Glomerular visceral epithelial cell (primary cell): ENCODE results near the gene GRIK2.

Experiments
- DNase-seq: peaks from one replicate; pipeline ENCODE4 v3.0.0-alpha.2; 2016; ENCODE audit errors: extremely low spot score

Gene GRIK2

DNA sequence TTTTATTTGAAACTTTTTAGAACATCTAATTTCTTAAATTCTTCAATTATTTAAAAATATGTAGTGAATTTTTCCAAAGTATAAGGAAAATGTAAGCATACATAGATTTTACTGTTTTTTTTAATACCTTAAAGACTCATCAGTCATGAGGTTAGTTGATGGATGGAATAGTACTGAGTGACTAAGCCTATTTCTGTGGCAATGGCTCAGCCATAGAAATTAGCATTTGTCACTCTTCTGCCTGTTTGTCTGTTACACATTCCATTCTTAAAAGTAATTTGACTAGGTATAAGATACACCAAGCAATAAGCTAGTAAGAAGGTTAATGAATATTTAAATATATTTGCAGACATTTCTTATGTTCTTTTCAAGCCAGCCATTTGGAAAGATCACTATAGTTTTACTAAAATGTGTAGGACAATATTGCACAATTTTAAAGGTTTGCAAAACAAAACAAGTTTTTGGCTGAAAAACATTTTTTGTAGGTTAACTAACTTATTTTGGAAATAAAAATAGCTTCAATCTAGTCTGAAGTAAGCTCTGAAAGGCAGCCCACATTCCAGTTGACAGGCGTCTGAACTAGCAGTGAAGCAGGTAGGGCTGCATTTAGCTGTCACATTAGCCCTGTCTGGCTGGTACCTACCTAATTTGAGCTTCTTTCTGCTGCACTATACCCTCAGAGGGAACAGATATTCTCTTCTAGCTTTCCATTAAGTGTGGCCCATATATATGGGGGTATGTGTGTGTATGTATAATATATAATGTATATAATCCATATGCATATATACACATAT is 385.7 kb downstream of the GRIK2 start:
- peak; percentile 21 for DNase-seq

DNA sequence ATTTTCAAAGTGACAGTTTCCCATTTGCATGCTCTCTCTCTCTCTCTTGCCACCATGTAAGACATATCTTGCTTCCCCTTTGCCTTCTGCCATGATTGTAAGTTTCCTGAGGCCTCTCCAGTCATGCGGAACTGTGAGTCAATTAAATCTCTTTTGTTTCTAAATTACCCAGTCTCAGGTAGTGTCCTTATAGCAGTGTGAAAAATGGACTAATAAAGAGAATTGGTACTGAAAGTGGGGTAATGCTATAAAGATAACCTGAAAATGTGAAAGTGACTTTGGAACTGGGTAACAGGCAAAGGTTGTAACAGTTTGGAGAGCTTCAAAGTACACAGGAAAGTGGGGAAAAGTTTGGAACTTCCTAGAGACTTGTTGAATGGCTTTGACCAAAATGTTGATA is 389.8 kb downstream of the GRIK2 start:
- DNase-seq = no peak

DNA sequence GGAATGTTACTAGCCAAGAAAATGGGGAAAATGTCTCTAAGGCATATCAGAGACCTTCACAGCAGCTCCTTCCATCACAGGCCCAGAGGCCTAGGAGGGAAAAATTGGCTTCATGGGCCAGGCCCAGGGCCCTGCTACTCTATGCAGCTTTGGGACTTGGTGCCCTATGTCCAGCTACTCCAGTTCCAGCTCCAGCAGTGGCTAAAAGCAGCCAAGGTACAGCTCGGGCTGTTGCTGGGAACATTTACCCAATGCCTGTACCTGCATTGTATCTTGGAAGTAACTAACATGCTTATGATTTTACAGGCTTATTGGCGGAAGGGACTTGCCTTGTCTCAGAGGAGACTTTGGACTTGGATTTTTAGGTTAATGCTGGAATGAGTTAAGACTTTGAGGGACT is 390.6 kb downstream of the GRIK2 start:
- no peak for DNase-seq

DNA sequence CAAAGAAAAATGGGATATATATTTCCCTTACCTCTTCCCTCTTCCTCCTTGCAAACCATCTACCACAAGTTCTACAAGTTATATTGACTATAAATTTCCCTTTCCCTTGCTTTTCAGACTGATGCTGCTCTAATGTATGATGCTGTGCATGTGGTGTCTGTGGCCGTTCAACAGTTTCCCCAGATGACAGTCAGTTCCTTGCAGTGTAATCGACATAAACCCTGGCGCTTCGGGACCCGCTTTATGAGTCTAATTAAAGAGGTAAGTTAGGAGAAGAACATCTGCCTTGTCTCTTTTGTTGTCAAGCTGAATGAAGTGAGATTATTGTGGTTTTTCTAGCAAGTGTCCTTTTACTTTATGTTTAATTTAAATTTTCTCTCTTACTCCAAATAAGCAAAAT is 406.0 kb downstream of the GRIK2 start:
- DNase-seq = no peak

- DNase-seq = no peak
These were observed 407.1 kb downstream of the GRIK2 start for GRCh38 chr6:101800598-101800997.

GRCh38 chr6:101803136-101803535 is 409.6 kb downstream of the GRIK2 start:
- DNase-seq = no peak

DNA sequence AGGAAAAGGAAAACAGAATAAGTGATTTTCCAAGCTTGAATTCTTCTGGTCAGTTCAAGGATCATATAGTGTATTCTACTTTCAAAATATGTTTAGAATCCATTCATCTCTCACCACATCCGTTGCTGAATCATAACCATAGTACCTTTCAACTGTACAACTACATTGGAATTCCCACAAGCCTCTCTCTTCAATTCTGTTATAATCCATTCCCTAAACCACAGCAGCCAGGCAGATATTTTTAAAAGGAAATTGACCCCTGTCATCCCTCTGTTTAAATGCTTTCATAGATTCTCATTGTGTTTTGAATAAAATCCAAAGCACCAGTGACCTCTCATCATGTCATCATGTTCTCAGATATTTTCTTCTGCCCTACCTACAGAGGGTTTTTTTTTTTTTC is 412.7 kb downstream of the GRIK2 start:
- DNase-seq = peak; percentile 83

DNA sequence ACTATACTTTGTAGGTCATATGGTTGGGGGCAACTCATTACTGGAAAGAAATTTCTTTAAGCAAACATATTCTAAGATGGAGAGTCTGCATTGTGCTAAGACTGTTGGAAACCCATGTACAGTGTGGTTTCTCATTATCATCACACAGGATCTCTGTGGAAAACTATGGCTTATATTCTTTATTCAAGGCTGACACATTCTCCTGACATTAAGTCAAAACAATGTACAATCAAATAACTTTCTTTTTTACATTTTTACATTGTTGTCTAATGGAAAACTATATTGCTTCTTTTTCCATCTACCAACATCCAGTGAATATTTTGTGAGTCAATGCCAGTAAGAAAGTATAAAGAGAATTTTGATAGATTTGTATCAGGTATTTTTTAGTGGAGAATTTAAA is 417.6 kb downstream of the GRIK2 start:
- no peak for DNase-seq

DNA sequence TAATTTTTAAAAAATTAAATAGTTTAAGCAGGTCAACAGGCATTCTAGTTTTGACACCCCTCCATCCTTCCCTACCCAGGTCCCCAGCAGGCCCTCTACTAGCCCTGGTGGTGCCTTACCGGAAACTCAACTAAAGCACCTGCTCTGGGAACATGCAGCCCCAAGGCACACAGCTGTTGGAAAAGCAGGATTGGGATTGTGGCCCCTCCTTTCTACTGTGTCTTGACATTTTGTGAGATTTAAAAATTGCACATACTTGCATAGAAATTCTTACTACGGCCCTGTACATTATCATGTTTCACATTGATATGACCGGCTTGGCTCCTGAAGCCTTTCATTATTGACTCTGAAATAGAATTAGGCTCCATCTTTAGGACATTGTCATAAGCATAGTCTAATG is 423.2 kb downstream of the GRIK2 start:
- DNase-seq = no peak

DNA sequence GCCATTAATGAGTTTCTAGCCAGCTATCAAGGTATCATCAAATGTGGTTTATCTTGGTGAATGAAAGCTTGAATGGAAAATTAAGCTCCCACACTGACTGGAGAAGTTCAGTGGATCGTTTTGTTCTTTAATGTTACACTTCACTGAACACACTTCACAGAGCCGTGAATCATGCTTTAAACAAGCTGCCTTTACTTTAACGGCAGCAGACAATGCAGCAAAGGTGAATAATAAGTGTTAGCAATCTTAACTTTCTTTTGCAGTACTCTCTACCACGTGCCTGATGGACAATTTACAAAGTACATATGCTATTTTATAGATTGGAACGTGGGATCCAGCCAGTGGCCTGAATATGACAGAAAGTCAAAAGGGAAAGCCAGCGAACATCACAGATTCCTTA is 424.5 kb downstream of the GRIK2 start:
- peak; percentile 42 for DNase-seq

DNA sequence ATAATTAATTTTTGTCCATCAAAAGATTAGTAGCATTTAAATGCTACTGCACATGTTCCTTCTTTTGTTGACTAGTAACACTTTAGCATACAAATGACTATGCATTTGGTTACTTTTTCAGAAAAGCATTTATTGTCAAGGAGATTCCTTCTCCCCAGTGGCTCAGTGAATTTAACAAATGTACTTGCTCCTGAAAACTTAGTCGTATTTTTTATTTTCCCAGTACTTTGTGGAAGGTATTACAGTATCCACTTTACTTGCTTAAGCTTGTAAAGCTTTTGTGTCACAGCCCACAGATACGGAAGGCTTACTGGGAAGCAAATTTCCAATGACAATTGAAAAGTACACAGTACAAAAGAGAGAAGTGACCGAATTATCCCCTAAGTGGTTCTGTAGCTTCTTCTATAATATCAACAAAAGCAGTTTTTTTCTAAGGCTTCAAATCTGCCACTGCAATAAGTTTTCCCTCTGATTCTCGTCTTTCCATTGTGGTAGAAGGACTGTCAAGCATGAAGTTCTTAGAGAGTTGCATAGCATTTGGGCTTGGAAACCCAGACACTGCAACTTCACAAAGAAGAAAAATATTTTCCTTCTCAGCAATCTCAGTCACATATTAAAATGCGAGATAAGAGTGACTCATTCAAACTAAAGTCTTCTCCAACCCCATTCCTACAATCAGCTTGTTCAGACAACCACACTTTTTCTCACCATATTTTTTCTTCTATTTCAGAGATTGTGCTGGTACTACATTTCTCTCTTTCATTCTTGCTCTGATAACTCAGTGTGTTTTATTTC is 431.2 kb downstream of the GRIK2 start:
- no peak for DNase-seq

DNA sequence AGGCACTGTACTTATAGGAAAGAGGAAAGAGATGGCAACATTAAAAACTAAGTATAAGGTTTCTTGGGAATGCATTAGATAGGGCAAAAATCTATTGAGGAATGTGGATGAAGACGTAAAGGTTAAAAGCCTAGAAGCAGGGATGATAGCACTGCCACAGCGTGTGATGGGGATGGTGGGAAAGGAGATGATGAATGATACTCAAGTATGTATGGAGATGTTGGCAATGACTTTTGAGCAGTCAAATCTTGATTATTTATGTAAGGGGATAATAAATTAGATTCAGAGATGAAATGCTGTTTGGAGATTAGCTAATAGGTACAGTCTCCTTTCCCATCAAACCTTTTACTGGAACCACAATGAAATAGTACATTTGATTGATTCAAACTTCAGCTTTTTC is 432.8 kb downstream of the GRIK2 start:
- no peak for DNase-seq

GRCh38 chr6:101826678-101827077 is 433.2 kb downstream of the GRIK2 start:
- no peak for DNase-seq

DNA sequence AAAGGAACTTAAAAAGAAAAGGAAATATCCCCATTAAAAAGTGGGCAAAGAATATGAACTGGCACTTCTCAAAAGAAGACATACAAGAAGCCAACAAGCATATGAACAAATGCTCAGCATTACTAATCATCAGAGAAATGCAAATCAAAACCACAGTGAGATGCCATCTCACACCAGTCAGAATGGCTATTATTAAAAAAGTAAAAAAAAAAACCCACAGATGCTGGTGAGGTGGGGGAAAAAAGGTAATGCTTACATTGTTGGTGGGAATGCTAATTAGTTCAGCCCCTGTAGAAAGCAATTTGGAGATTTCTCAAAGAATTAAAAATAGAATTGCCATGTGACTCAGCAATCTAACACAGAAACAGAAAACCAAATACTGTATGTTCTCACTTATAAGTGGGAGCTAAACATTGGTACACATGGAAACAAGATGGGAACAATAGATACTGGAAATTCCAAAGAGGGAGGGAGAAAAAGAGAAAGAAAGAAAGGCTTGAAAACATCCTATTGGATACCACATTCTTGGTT is 437.1 kb downstream of the GRIK2 start:
- DNase-seq = peak; percentile 50

GRCh38 chr6:101832371-101832770 is 438.9 kb downstream of the GRIK2 start:
- DNase-seq = no peak

DNA sequence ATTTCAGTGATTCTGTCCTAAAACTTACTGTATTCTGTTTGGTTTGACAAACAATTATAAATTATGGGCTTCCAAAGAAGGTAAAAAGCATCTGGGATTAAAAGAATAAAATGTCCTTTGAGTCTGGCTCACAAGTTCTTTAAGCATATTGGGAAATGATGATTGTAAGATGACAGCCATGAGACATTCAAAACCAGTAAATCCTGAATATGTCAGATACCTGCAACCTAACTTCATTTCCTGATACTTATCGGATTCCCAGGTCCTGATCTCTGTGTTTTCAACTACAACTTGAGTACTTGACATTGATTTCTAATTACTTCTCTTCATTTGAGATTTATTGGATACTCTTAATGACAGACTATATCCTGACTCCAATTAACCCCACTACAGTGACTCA is 446.6 kb downstream of the GRIK2 start:
- DNase-seq = no peak

- no peak for DNase-seq
These were observed 451.7 kb downstream of the GRIK2 start for GRCh38 chr6:101845172-101845571.

DNA sequence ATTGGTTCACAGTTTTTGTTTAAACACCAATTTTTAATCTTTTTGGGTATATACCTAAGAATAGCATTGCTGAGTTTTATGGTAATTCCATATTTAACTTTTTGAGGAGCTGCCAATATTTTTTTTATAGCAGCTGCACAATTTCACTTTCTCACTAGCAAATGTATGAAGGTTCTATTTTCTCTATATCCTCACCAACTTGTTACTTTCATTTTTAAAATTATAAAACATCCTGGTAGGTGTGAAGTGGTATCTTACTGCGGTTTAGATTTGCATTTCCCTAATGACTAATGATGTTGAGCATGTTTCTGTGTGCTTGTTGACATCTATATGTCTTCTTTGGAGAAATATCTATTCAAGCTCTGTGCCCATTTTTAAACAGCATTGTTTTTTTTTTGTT is 452.1 kb downstream of the GRIK2 start:
- DNase-seq = no peak

DNA sequence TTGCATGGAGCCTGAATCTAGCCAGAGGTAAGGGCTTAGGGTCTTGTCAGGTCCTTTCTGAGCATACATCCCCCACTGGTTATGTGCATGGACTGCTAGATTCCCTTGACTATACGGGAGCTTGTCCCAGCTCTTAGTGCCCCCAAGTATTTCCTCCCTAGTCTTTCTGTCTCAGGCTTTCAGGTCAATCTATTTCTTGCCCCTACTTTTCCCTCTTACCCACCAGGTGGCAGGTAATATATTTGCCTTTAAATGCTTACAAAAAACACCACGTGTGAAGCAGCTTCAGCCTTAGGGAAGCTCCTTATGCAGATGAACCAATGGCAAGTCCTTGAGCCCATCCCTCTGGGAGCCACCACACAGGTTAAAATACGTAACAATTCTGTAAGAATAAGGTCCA is 454.2 kb downstream of the GRIK2 start:
- no peak for DNase-seq

DNA sequence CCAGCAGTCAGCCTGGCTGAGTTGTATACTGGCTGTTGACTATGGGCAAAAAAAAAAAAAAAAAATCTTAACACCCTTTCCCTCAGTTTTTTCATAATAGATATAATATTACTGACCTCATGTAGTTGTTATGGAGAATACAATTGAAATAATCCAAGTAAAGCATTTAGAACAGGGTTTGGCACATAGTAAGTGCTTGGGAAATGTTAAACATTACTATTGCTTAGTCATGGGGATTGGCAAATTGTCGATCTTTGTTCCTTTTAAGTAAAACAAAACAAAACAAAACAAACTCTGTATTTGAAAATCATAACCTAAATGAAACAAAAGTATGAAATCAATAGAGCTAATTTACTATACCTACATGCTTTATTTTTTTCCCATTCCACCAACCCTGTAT is 458.4 kb downstream of the GRIK2 start:
- DNase-seq = no peak

- DNase-seq = no peak
These were observed 459.9 kb downstream of the GRIK2 start for GRCh38 chr6:101853231-101854085.

GRCh38 chr6:101876431-101876830 is 482.9 kb downstream of the GRIK2 start:
- DNase-seq = no peak
